Heart right ventricle (tissue), 16 donors: ENCODE results near the gene FGFR4. TPM values are rescaled to one million over a fixed set of nuclear protein-coding genes. Genes with fewer than 3 reads are reported as not detected.

Experiments used
- ATAC-seq, 8 donors: fragments of 200-7000 bp; cut with Tn5 transposase; one replicate each; pipeline ENCODE4 v1.9.1; 2020; ENCODE audit warnings: mild to moderate bottlenecking in 8 of 8, moderate library complexity in 8 of 8, moderate number of reproducible peaks in 1 of 8
- DNase-seq, 2 donors: peaks; one replicate each; pipeline ENCODE4 v3.0.0-alpha.2; 2020
- H3K27ac ChIP-seq, 10 donors: fragments of 200-600 bp; sonication (generic) in 2 of 10; one replicate each; pipeline versions ENCODE4 v1.5.0 to v1.8.0; 2020 to 2022; ENCODE audit warnings: mild to moderate bottlenecking in 3 of 10
- H3K27me3 ChIP-seq, 7 donors: fragments of 200-600 bp; one replicate each; pipeline ENCODE4 v1.8.0; 2021 to 2022; ENCODE audit warnings: mild to moderate bottlenecking in 2 of 7
- H3K36me3 ChIP-seq, 9 donors: fragments of 200-600 bp; sonication (generic) in 1 of 9; one replicate each; pipeline versions ENCODE4 v1.5.0 to v1.8.0; 2020 to 2022; ENCODE audit warnings: mild to moderate bottlenecking in 2 of 9
- H3K4me1 ChIP-seq, 9 donors: fragments of 200-600 bp; sonication (generic) in 1 of 9; one replicate each; pipeline versions ENCODE4 v1.5.0 to v1.8.0; 2020 to 2022; ENCODE audit warnings: mild to moderate bottlenecking in 4 of 9
- H3K4me3 ChIP-seq, 10 donors: fragments of 200-600 bp; sonication (generic) in 2 of 10; one replicate each; pipeline versions ENCODE4 v1.5.0 to v1.8.0; 2020 to 2022; ENCODE audit warnings: mild to moderate bottlenecking in 7 of 10, moderate library complexity in 2 of 10
- H3K9me3 ChIP-seq, 11 donors: fragments of 200-600 bp in 10 of 11; sonication (generic) in 2 of 11; one replicate each; pipeline versions ENCODE4 v1.5.0 to v1.8.0; 2013 to 2022; ENCODE audit warnings: mild to moderate bottlenecking in 2 of 11, control low read depth in 1 of 11, moderate library complexity in 1 of 11
- WGBS, 2 donors: extraction: QIAGEN DNeasy Blood & Tissue Kit; methylation state at CpG; one replicate each; pipeline ENCODE4 v1.1.7; 2013; ENCODE audit warnings: inconsistent platforms in 1 of 2; 5-methylcytosine and 5-hydroxymethylcytosine counted together
- intact Hi-C, 10 donors: fragments of 100-400 bp; cut with DNase I; formaldehyde crosslinking; loops; one replicate each; pipeline versions ENCODE4 v1.11.1 to v1.14.2; 2022
- polyA plus RNA-seq, 2 donors: library from polyadenylated mRNA; stranded (reverse); fragments of 200-250 nt; gene quantifications; one replicate each; pipeline ENCODE4 v1.2.3, GENCODE V29; 2013
- total RNA-seq, 10 donors: library from RNA; stranded (reverse); fragmentation: NEBNext Ultra II Directional in 3 of 10; extraction: Animal tissue kit (Norgen Biotek cat#: 25700) in 3 of 10; gene quantifications; one replicate each; pipeline versions ENCODE4 v1.2.1 to v1.2.4, GENCODE V29; 2021 to 2023
- TF ChIP-seq, protein P1 (sequence below), 9 donors: fragments of 200-600 bp; sonication (generic) in 2 of 9; IDR thresholded peaks; one replicate each; pipeline versions ENCODE4 v1.5.0 to v1.8.0; 2021 to 2022; ENCODE audit warnings: antibody characterized with exemption in 9 of 9, mild to moderate bottlenecking in 5 of 9, moderate library complexity in 1 of 9
- donor health status: Arrhythmogenic right ventricular cardiomyopathy.
- donor health status: ischemic (EF 13 %, LVEDD 7.1; RV severe dilation, severe dysfunction).
- donor health status: healthy with polysubstance abuse.
- donor health status: DM: no; HTN: yes; CAD: no.
- donor health status: DM: no; HTN: no; CAD: no.
- donor health status: ischemic (EF 25% LVEDD 6.9; RV normal size, moderate dysfunction).
- donor health status: ischemic (EF 25% LVEDD 5.7; RV mildly dilated, moderate dysfunction).
- donor health status: healthy.
- donor health status: DM: yes; HTN: yes; CAD: no.
- donor health status: Ischemic cardiomyopathy.
- donor health status: ischemic (EF 35%, LVEDD 5.7; RV mildly dilated, moderate dysfunction).
- donor health status: nonischemic (EF 11% LVEDD 7.7; RV severe dilation, severe dysfunction).
- donor health status: DM: yes; HTN: yes; CAD: no.
- donor health status: PGD.
- donor health status: ischemic (EF 29% LVEDD 5.4; RV normal size, mild dysfunction).
- donor health status: nonischemic (EF 23%, LVEDD 6.1; RV moderate dilation, normal function).

FGFR4 gene
- total and polyA plus RNA-seq, 12 donors, result 0.25 to 2.7 (median 0.53) TPM; not detected in 1

DNA sequence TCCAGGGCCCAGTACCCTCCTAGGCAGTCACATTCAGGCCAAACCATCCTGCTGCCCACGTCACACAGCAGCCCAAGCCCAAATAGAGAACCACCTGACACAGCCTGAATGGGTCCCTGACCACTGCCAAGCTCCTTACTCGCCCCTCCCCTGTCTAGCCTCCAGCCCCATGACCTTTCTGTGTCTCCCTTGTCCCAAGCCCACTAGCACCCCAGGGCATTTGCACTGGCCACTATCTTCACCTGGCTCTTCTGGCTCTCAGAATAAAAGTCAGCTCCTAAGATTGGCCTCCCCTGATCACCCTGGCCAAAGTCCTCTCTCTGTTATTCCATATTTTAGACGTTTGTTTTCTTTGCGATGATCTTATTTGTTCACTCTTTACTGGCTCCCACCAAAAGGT lies 20.4 kb downstream of the FGFR4 start:
- TF ChIP-seq, protein P1, sequence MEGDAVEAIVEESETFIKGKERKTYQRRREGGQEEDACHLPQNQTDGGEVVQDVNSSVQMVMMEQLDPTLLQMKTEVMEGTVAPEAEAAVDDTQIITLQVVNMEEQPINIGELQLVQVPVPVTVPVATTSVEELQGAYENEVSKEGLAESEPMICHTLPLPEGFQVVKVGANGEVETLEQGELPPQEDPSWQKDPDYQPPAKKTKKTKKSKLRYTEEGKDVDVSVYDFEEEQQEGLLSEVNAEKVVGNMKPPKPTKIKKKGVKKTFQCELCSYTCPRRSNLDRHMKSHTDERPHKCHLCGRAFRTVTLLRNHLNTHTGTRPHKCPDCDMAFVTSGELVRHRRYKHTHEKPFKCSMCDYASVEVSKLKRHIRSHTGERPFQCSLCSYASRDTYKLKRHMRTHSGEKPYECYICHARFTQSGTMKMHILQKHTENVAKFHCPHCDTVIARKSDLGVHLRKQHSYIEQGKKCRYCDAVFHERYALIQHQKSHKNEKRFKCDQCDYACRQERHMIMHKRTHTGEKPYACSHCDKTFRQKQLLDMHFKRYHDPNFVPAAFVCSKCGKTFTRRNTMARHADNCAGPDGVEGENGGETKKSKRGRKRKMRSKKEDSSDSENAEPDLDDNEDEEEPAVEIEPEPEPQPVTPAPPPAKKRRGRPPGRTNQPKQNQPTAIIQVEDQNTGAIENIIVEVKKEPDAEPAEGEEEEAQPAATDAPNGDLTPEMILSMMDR (IDR thresholded peaks at IDR 0.05), result no peak
- 83 to 95% methylated on average over 4 of the region's 4 CpGs for WGBS, 2 donors
- H3K36me3 ChIP-seq, result no peaks in the 10 kb centered on the region
- no peaks in the 10 kb centered on the region for H3K9me3 ChIP-seq
- peaks cover 0 to 9% (median 0%) of the 10 kb centered on the region in 9 donors for H3K4me1 ChIP-seq
- ATAC-seq (no peak), DNase-seq (no peak)
- intact Hi-C loops, result loop anchor here in 2 of 10 donors (5.0 to 10.0 kb wide), 2 partner anchors 440 to 442 kb away; no protein-coding TSS in a partner anchor
- H3K4me3 ChIP-seq, result no peak overlapping the region
- no peak overlapping the region for H3K27ac ChIP-seq
- H3K27me3 ChIP-seq, result peaks cover 0 to 21% (median 8%) of the 10 kb centered on the region in 7 donors

DNA sequence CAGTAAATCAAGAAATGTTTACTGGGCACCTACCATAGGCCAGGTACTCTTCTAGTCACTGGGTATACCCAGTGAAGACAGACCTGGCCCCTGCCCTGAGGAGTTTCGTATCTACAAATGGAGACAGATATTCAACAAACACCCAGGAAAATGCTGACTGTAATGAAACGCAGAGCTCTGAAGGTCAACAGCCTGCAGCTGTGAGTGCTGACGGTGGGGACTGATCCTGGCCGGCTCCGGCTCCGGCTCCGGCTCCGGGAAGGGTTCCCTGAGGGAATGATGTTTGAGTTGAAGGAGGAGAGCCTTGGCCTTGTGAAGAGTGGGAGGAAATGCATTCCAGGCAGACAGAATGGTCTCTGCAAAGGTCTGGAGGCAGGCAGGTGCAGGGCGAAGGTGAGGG lies 23.1 kb downstream of the FGFR4 start:
- intact Hi-C loops, result loop anchor here (5.0 to 10.0 kb wide), 14 partner anchors 38 to 453 kb away; partner anchors contain the start of genes PRELID1 (in 5 of the 10), RAB24 (in 5 of the 10) and SLC34A1 (in 1 of the 10)
- 51 to 58% methylated on average over 9 of the region's 9 CpGs for WGBS, 2 donors
- TF ChIP-seq, protein P1 (IDR thresholded peaks at IDR 0.05), result no peak
- Histone ChIP-seq H3K27me3 (peaks cover 0 to 8% (median 0%) of the 10 kb centered on the region in 7 donors), H3K9me3 (no peaks in the 10 kb centered on the region), H3K36me3 (no peaks in the 10 kb centered on the region), H3K27ac (no peak overlapping the region), H3K4me3 (no peak overlapping the region), H3K4me1 (peaks cover 0 to 22% (median 7%) of the 10 kb centered on the region in 9 donors)
- peak in 4 of 8 donors; percentile 12 to 37 (median 24) for ATAC-seq
- DNase-seq, result no peak

DNA sequence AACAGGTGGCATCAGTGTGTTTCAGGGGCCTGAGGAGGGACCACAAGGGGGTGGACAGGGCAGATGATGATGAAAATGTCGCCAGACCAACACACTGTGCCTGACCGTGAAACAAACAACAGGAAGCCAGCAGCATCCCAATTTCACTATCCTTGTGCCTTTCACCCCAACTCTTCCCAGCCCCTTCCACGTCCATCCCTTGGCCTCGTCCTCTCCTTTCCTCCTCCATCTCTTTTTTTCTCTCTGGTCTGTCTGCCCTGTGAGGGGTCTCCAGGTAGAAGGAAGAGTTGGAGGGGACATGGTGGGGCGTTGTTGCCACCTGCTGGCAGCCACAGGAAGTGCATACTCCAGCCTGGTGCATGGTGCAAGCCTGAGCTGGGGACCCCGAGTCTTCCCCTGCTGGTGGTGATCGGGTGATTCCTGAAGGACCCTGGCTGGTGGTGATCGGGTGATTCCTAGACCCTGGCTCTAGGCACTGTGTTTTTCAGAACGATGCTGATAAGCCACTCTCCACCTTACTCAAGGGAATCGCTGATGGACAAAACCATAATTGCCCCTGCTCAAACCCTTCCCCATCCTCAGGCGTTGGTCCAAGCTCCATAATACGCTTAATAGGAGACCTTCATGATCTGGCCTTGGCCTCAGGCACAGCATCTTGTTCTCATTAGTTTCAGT lies 25.1 kb downstream of the FGFR4 start:
- H3K36me3 ChIP-seq, result no peaks in the 10 kb centered on the region
- intact Hi-C loops, result loop anchor here (1.0 to 10.0 kb wide), 16 partner anchors 39 to 455 kb away; partner anchors contain the start of genes PRELID1 (in 5 of the 10), RAB24 (in 5 of the 10) and SLC34A1 (in 1 of the 10)
- H3K4me3 ChIP-seq, result no peak overlapping the region
- WGBS, 2 donors, result 21 to 25% methylated on average over 12 of the region's 12 CpGs
- no peak overlapping the region for H3K27ac ChIP-seq
- DNase-seq (peak in 1 of 2 donors; percentile 67), ATAC-seq (peak in 6 of 8 donors; percentile 22 to 64 (median 32))
- H3K4me1 ChIP-seq, result peaks cover 0 to 34% (median 12%) of the 10 kb centered on the region in 9 donors
- no peaks in the 10 kb centered on the region for H3K9me3 ChIP-seq
- TF ChIP-seq, protein P1 (IDR thresholded peaks at IDR 0.05), result peak; percentile 92 to 97 (median 95)
- no peaks in the 10 kb centered on the region for H3K27me3 ChIP-seq

DNA sequence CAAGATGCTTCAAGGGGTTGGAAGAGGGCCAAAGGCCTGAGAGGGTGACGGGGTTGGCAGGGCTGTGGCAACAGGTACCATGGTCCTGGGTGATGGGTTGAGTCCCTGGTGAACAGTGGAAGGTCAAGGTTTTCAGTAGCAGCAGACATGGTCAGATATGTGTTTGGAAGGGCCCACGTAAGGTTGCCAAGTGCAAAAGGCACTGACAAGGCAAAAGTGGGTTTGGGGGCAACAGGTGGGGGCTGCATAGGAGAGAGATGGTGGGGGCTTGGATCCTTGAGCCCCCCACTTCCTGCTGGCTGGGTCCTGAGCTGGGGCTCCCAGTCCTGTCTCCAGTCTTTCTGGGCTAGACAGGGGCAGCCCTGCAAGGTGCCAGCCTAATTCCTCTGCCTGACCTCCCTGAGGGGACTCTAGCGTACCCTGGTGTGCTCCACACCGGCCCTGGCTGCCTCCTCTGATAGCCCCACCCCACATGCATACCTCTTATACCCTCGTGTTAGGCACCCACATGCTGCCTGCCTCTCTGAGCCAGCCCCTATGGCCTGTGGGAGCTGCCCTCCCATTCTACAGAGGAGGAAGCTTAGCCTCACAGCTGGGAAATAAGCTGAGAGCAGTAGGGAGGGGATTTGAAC lies 26.0 kb downstream of the FGFR4 start:
- Histone ChIP-seq H3K27me3 (no peaks in the 10 kb centered on the region), H3K4me3 (no peak overlapping the region), H3K27ac (no peak overlapping the region), H3K36me3 (no peaks in the 10 kb centered on the region), H3K9me3 (no peaks in the 10 kb centered on the region), H3K4me1 (peaks cover 0 to 40% (median 16%) of the 10 kb centered on the region in 9 donors)
- DNase-seq (no peak), ATAC-seq (no peak)
- intact Hi-C loops, result loop anchor here (1.0 to 10.0 kb wide), 16 partner anchors 40 to 455 kb away; partner anchors contain the start of genes PRELID1 (in 5 of the 10), RAB24 (in 5 of the 10) and SLC34A1 (in 1 of the 10)
- WGBS, 2 donors, result 75% methylated on average over 5 of the region's 5 CpGs
- TF ChIP-seq, protein P1 (IDR thresholded peaks at IDR 0.05), result no peak
